ENCODE results near the gene LILRA5.
"Not testable (repeated sequence)": the region's sequence is repeated elsewhere in the genome, so short reads cannot be mapped to it uniquely, and the experiment has no call there.

- TF ChIP-seq POLR2AphosphoS5 (IDR thresholded peaks at IDR 0.05; ENCODE audit: low read depth); CTCF (IDR thresholded peaks at IDR 0.05; ENCODE audit: insufficient read depth, low read length); REST (IDR thresholded peaks at IDR 0.05; ENCODE audit: insufficient replicate concordance, low read depth); GABPA (IDR thresholded peaks at IDR 0.05; ENCODE audit: low read depth): not testable (repeated sequence)
Measured at GRCh38 chr19:54286283-54286682, 26.7 kb downstream of the LILRA5 start.
